Tibial nerve (tissue), 4 donors: ENCODE results near the gene OPCML. TPM values are rescaled to one million over a fixed set of nuclear protein-coding genes. Genes with fewer than 3 reads are reported as not detected.
A peak's percentile ranks its signal among the peaks of the same experiment; 100 is the strongest.

Experiments
- DNase-seq, 2 donors: peaks; one replicate each; pipeline ENCODE4 v3.0.0-alpha.2; 2019; ENCODE audit warnings: low spot score in 2 of 2
- H3K27ac ChIP-seq, 4 donors: fragments of 200-600 bp; sonication (generic) in 3 of 4; one replicate each; pipeline ENCODE4 v1.5.1; 2017 to 2019; ENCODE audit warnings: mild to moderate bottlenecking in 1 of 4
- H3K27me3 ChIP-seq, 2 donors: fragments of 200-600 bp; sonication (generic) in 1 of 2; one replicate each; pipeline versions ENCODE4 v1.5.1 to v1.6.0; 2017 to 2019
- H3K36me3 ChIP-seq, 3 donors: fragments of 200-600 bp; sonication (generic); one replicate each; pipeline ENCODE4 v1.5.1; 2018 to 2019
- H3K4me1 ChIP-seq, 4 donors: fragments of 200-600 bp; sonication (generic) in 3 of 4; one replicate each; pipeline ENCODE4 v1.5.1; 2017 to 2019
- H3K4me3 ChIP-seq, 4 donors: fragments of 200-600 bp; sonication (generic) in 3 of 4; one replicate each; pipeline ENCODE4 v1.5.1; 2017 to 2019; ENCODE audit warnings: mild to moderate bottlenecking in 1 of 4, moderate library complexity in 1 of 4
- H3K9me3 ChIP-seq, 4 donors: fragments of 200-600 bp; sonication (generic) in 3 of 4; one replicate each; pipeline ENCODE4 v1.5.1; 2017 to 2019
- CTCF ChIP-seq, 5 experiments: fragments of 200-600 bp in 3 of 5; fragments of 450-650 bp in 2 of 5; sonication (generic) in 3 of 5; IDR thresholded peaks; one replicate each; pipeline ENCODE4 v1.5.1; 2016 to 2019; ENCODE audit warnings: antibody characterized with exemption in 5 of 5, mild to moderate bottlenecking in 3 of 5, moderate library complexity in 2 of 5
- EP300 ChIP-seq, 2 donors: sonication (generic); formaldehyde crosslinking; IDR thresholded peaks; one replicate each; pipeline ENCODE4 v1.6.1; 2017; ENCODE audit warnings: antibody characterized with exemption in 2 of 2, mild to moderate bottlenecking in 1 of 2
- POLR2A ChIP-seq, 2 donors: fragments of 450-650 bp; IDR thresholded peaks; one replicate each; pipeline ENCODE4 v1.6.1; 2017; ENCODE audit warnings: antibody characterized with exemption in 2 of 2, mild to moderate bottlenecking in 2 of 2, moderate library complexity in 2 of 2
- WGBS, 2 donors: methylation state at CpG; one replicate each; pipeline ENCODE4 v1.1.5; 2018; 5-methylcytosine and 5-hydroxymethylcytosine counted together
- total RNA-seq, 4 donors: library from RNA; depleted of rRNA; stranded (reverse); fragments of >200 nt; gene quantifications; one replicate each; pipeline ENCODE4 v1.1.0, GENCODE V29; 2016

The OPCML gene
- total RNA-seq, 4 donors from 2014 or later: 1.0 to 10.8 (median 1.9) TPM

- H3K27me3 ChIP-seq: no peaks in the 10 kb centered on the region
- H3K36me3 ChIP-seq: no peaks in the 10 kb centered on the region
- no peaks in the 10 kb centered on the region for H3K9me3 ChIP-seq
- 68% methylated on average over 5 of the region's 5 CpGs for WGBS, 2 donors
- no peak overlapping the region for H3K27ac ChIP-seq
- H3K4me3 ChIP-seq: no peak overlapping the region
- H3K4me1 ChIP-seq: peaks cover 0 to 12% (median 4%) of the 10 kb centered on the region in 4 donors
- TF ChIP-seq EP300 (IDR thresholded peaks at IDR 0.05): no peak
- TF ChIP-seq CTCF (IDR thresholded peaks at IDR 0.05): no peak
- no peak for TF ChIP-seq POLR2A (IDR thresholded peaks at IDR 0.05)
- no peak for DNase-seq
Observed at GRCh38 chr11:132976115-132976514, 556.2 kb downstream of the OPCML start.

- Histone ChIP-seq H3K4me3 (no peak overlapping the region), H3K27me3 (no peaks in the 10 kb centered on the region), H3K36me3 (no peaks in the 10 kb centered on the region), H3K27ac (peak overlapping the region in 3 of 4 donors; percentile 47 to 82 (median 70)), H3K9me3 (no peaks in the 10 kb centered on the region), H3K4me1 (peaks cover 0 to 12% (median 4%) of the 10 kb centered on the region in 4 donors)
- WGBS, 2 donors: 70 to 79% methylated on average over 6 of the region's 6 CpGs
- no peak for TF ChIP-seq EP300 (IDR thresholded peaks at IDR 0.05)
- TF ChIP-seq POLR2A (IDR thresholded peaks at IDR 0.05): no peak
- TF ChIP-seq CTCF (IDR thresholded peaks at IDR 0.05): no peak
- no peak for DNase-seq
Observed at GRCh38 chr11:132973686-132974085, 558.6 kb downstream of the OPCML start.

- Histone ChIP-seq H3K9me3 (no peaks in the 10 kb centered on the region), H3K36me3 (no peaks in the 10 kb centered on the region), H3K27ac (peak overlapping the region; percentile 47 to 82 (median 58)), H3K4me1 (peaks cover 0 to 12% (median 4%) of the 10 kb centered on the region in 4 donors), H3K27me3 (no peaks in the 10 kb centered on the region), H3K4me3 (no peak overlapping the region)
- no peak for TF ChIP-seq CTCF (IDR thresholded peaks at IDR 0.05)
- peak in 1 of 2 donors; percentile 50 for TF ChIP-seq EP300 (IDR thresholded peaks at IDR 0.05)
- no peak for DNase-seq
- WGBS, 2 donors: 55 to 58% methylated on average over 3 of the region's 3 CpGs
Observed at GRCh38 chr11:132972565-132972964, 559.7 kb downstream of the OPCML start.

- Histone ChIP-seq H3K36me3 (no peaks in the 10 kb centered on the region), H3K4me3 (no peak overlapping the region), H3K27me3 (no peaks in the 10 kb centered on the region), H3K27ac (peak overlapping the region; percentile 34 to 82 (median 58)), H3K4me1 (peaks cover 0 to 12% (median 4%) of the 10 kb centered on the region in 4 donors), H3K9me3 (no peaks in the 10 kb centered on the region)
- TF ChIP-seq POLR2A (IDR thresholded peaks at IDR 0.05) (no peak), EP300 (IDR thresholded peaks at IDR 0.05) (no peak), CTCF (IDR thresholded peaks at IDR 0.05) (no peak)
- WGBS, 2 donors: 40 to 52% methylated on average over 4 of the region's 4 CpGs
- DNase-seq: no peak
Observed at GRCh38 chr11:132971351-132971750, 561.0 kb downstream of the OPCML start.

- Histone ChIP-seq H3K4me3 (no peak overlapping the region), H3K27me3 (no peaks in the 10 kb centered on the region), H3K4me1 (peaks cover 0 to 12% (median 4%) of the 10 kb centered on the region in 4 donors), H3K36me3 (no peaks in the 10 kb centered on the region), H3K27ac (no peak overlapping the region), H3K9me3 (peaks cover 0 to 8% (median 0%) of the 10 kb centered on the region in 4 donors)
- 75 to 80% methylated on average over 4 of the region's 4 CpGs for WGBS, 2 donors
- no peak for DNase-seq
- TF ChIP-seq POLR2A (IDR thresholded peaks at IDR 0.05) (no peak), CTCF (IDR thresholded peaks at IDR 0.05) (no peak), EP300 (IDR thresholded peaks at IDR 0.05) (no peak)
Observed at GRCh38 chr11:132969892-132970291, 562.4 kb downstream of the OPCML start.
